Measurements from ENCODE around the gene SLC22A23.

DNA sequence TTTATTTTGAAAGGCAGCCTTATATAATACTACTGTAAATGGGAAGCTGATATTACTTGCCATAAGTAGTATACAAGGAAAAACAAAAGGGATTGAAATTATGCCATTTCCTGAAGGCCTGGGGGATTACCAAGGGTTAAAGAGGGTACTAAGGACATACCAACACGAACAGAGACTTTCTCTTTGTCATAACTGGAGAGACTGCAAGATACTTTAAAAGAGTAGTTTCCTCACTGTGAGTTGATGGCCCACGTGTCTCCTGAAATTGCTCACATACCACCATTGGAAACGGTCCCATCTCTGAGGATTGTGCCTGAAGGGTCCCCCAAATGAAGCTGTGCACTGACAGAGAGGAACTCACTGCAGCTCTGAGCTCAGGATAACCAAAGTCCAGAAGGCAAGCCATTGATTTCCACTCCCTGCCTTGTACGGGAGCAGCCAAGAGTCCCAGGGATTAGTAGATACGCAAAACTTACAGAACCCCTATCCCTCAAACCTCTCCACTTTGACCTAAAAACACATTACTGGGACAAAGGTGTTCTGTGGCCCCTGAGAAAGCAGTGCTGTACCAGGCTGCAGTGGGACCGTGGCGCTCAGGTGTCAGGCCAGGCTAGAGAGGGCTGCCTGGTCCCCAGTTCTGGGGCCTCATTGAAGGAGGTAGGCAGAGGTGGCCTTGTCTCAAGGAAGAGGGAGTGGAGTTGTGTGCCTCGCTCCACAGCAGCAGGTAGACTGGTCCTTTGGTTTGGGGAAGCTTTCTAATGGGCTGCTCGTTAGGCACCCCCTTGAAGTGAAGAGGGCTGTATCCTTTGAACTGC lies 182.9 kb downstream of the SLC22A23 start:
- TF ChIP-seq, protein P1, sequence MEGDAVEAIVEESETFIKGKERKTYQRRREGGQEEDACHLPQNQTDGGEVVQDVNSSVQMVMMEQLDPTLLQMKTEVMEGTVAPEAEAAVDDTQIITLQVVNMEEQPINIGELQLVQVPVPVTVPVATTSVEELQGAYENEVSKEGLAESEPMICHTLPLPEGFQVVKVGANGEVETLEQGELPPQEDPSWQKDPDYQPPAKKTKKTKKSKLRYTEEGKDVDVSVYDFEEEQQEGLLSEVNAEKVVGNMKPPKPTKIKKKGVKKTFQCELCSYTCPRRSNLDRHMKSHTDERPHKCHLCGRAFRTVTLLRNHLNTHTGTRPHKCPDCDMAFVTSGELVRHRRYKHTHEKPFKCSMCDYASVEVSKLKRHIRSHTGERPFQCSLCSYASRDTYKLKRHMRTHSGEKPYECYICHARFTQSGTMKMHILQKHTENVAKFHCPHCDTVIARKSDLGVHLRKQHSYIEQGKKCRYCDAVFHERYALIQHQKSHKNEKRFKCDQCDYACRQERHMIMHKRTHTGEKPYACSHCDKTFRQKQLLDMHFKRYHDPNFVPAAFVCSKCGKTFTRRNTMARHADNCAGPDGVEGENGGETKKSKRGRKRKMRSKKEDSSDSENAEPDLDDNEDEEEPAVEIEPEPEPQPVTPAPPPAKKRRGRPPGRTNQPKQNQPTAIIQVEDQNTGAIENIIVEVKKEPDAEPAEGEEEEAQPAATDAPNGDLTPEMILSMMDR (conservative IDR thresholded peaks at IDR 0.05; ENCODE audit: low read depth, low read length): no peak
- no peak for TF ChIP-seq RFX5 (IDR thresholded peaks at IDR 0.05; ENCODE audit: low read depth, low read length)
- no peak for TF ChIP-seq MAZ (IDR thresholded peaks at IDR 0.05; ENCODE audit: borderline replicate concordance, low read depth, low read length)
- no peak for TF ChIP-seq POLR2A (IDR thresholded peaks at IDR 0.05; ENCODE audit: low read depth, low read length)
- no peak for TF ChIP-seq RAD21 (IDR thresholded peaks at IDR 0.05; ENCODE audit: low read length)
